GM12892 (cell line): ENCODE data around the gene MOV10L1.
"Not testable (repeated sequence)": the region's sequence is repeated elsewhere in the genome, so short reads cannot be mapped to it uniquely, and the experiment has no call there.

Experiments used
- DNase-seq: peaks from one replicate; pipeline ENCODE4 v3.0.0; 2011; ENCODE audit not compliant: insufficient read length
- FAIRE-seq: peaks from 2 replicates; lab custom pipeline; 2011; peaks lifted over from hg19 to GRCh38; lab: Jason Lieb, UNC
- POLR2A ChIP-seq: IDR thresholded peaks from 2 replicates; pipeline ENCODE4 v1.6.1; 2011; ENCODE audit warnings: low read depth, low read length, control low read depth
- POLR2AphosphoS5 ChIP-seq: IDR thresholded peaks from 2 replicates; pipeline ENCODE4 v1.6.1; 2011; ENCODE audit warnings: low read depth, low read length, control low read depth
- TAF1 ChIP-seq: IDR thresholded peaks from 2 replicates; pipeline ENCODE4 v1.6.1; 2011; ENCODE audit warnings: low read depth, mild to moderate bottlenecking, control low read depth, low read length, borderline replicate concordance

MOV10L1 gene

GRCh38 chr22:50162391-50162956 is 72.7 kb downstream of the MOV10L1 start:
- no peak for TF ChIP-seq POLR2AphosphoS5
- no peak for TF ChIP-seq POLR2A
- DNase-seq (no peak), FAIRE-seq (no peak)

GRCh38 chr22:50165436-50166123 is 75.8 kb downstream of the MOV10L1 start:
- TF ChIP-seq POLR2AphosphoS5 (no peak), POLR2A (no peak), TAF1 (no peak)
- FAIRE-seq (no peak), DNase-seq (no peak)

GRCh38 chr22:50167689-50168489 is 78.1 kb downstream of the MOV10L1 start:
- DNase-seq: no peak
- no peak for FAIRE-seq
- TF ChIP-seq TAF1 (no peak), POLR2A (no peak), POLR2AphosphoS5 (no peak)

GRCh38 chr22:50168490-50169180 is 78.8 kb downstream of the MOV10L1 start:
- not testable (repeated sequence) for DNase-seq, FAIRE-seq

- DNase-seq: no peak
- no peak for FAIRE-seq
- no peak for TF ChIP-seq POLR2AphosphoS5
- no peak for TF ChIP-seq TAF1
- TF ChIP-seq POLR2A: no peak
Measured at GRCh38 chr22:50169181-50169759, 79.5 kb downstream of the MOV10L1 start.

GRCh38 chr22:50169774-50170341 is 80.1 kb downstream of the MOV10L1 start:
- no peak for TF ChIP-seq POLR2AphosphoS5
- TF ChIP-seq TAF1: no peak
- no peak for TF ChIP-seq POLR2A
- no peak for FAIRE-seq
- no peak for DNase-seq

- no peak for FAIRE-seq
- TF ChIP-seq POLR2A (no peak), POLR2AphosphoS5 (no peak), TAF1 (no peak)
- no peak for DNase-seq
Measured at GRCh38 chr22:50170453-50171318, 80.9 kb downstream of the MOV10L1 start, which contains the start of gene PANX2. PANX2 (plus strand) TSS chr22:50170731; CDS start chr22:50170731, 0 bp downstream.

- TF ChIP-seq POLR2AphosphoS5 (no peak), TAF1 (no peak), POLR2A (no peak)
- FAIRE-seq: no peak
- DNase-seq: no peak
Measured at GRCh38 chr22:50171319-50171964, 81.6 kb downstream of the MOV10L1 start.

- DNase-seq (no peak), FAIRE-seq (no peak)
- no peak for TF ChIP-seq TAF1
- TF ChIP-seq POLR2A: no peak
- TF ChIP-seq POLR2AphosphoS5: no peak
Measured at GRCh38 chr22:50171965-50172421, 82.2 kb downstream of the MOV10L1 start.
